Smooth muscle cell (in vitro differentiated cells): ENCODE data around the gene ARMC9. TPM values are rescaled to one million over a fixed set of nuclear protein-coding genes. Genes with fewer than 3 reads are reported as not detected.

Source experiments
- DNase-seq: peaks from one replicate; lab custom pipeline; 2025; ENCODE audit not compliant: unreplicated experiment; lab: John Stamatoyannopoulos, UW
- H2AFZ ChIP-seq: fragments of 200-600 bp; sonication (generic); 2 replicates; pipeline ENCODE4 v1.6.0; 2016; ENCODE audit warnings: antibody characterized with exemption, low read depth, mild to moderate bottlenecking
- H3F3A ChIP-seq: fragments of 200-600 bp; sonication (generic); 2 replicates; pipeline ENCODE4 v1.6.0; 2017; ENCODE audit warnings: antibody characterized with exemption, low read depth
- H3K27ac ChIP-seq: fragments of 200-600 bp; sonication (generic); 2 replicates; pipeline ENCODE4 v1.5.1; 2016; ENCODE audit warnings: low read depth, mild to moderate bottlenecking
- H3K27me3 ChIP-seq: fragments of 200-600 bp; sonication (generic); 2 replicates; pipeline ENCODE4 v1.6.1; 2016; ENCODE audit warnings: low read depth, mild to moderate bottlenecking
- H3K36me3 ChIP-seq: fragments of 200-600 bp; sonication (generic); 2 replicates; pipeline ENCODE4 v1.5.1; 2016; ENCODE audit warnings: low read depth
- H3K4me1 ChIP-seq: fragments of 200-600 bp; sonication (generic); 2 replicates; pipeline ENCODE4 v1.5.1; 2016; ENCODE audit warnings: low read depth
- H3K4me2 ChIP-seq: fragments of 200-600 bp; sonication (generic); 2 replicates; pipeline ENCODE4 v1.6.0; 2016; ENCODE audit warnings: mild to moderate bottlenecking
- H3K4me3 ChIP-seq: fragments of 200-600 bp; sonication (generic); 2 replicates; pipeline ENCODE4 v1.5.1; 2016; ENCODE audit warnings: mild to moderate bottlenecking
- H3K79me2 ChIP-seq: fragments of 200-600 bp; sonication (generic); 2 replicates; pipeline ENCODE4 v1.6.0; 2016; ENCODE audit warnings: low read depth, mild to moderate bottlenecking
- H3K9ac ChIP-seq: fragments of 200-600 bp; sonication (generic); 2 replicates; pipeline ENCODE4 v1.6.0; 2016; ENCODE audit warnings: low read depth
- H3K9me3 ChIP-seq: fragments of 200-600 bp; sonication (generic); replicated peaks from 2 replicates; pipeline ENCODE4 v1.5.1; 2016; ENCODE audit warnings: low read depth
- H4K20me1 ChIP-seq: fragments of 200-600 bp; sonication (generic); 2 replicates; pipeline ENCODE4 v1.6.0; 2016; ENCODE audit warnings: low read depth
- CTCF ChIP-seq: fragments of 200-600 bp; sonication (generic); IDR thresholded peaks from 2 replicates; pipeline ENCODE4 v1.5.1; 2017; ENCODE audit warnings: borderline replicate concordance, mild to moderate bottlenecking, antibody characterized with exemption; ENCODE audit not compliant: insufficient read depth, poor library complexity, severe bottlenecking
- WGBS: methylation state at CpG from one replicate; pipeline ENCODE4 v1.1.7; 2016; ENCODE audit warnings: low lambda C conversion rate; 5-methylcytosine and 5-hydroxymethylcytosine counted together
- polyA plus RNA-seq: library from polyadenylated mRNA; unstranded; fragments of >200 nt; fragmentation: Nextera tagmentation; extraction: Ambion mirVana; gene quantifications from 2 replicates; pipeline ENCODE4 v1.2.1, GENCODE V29; 2016
- total RNA-seq: library from RNA; depleted of rRNA; stranded (reverse); fragments of >200 nt; gene quantifications from 2 replicates; pipeline ENCODE4 v1.2.3, GENCODE V29; 2014

The ARMC9 gene
- total and polyA plus RNA-seq, 2 experiments from 2014 or later: 34.7 to 51.0 TPM

GRCh38 chr2:231390667-231391066 lies 192.2 kb downstream of the ARMC9 start:
- Histone ChIP-seq H3K9me3 (no peaks in the 10 kb centered on the region), H3K9ac (no peak overlapping the region), H2AFZ (no peak overlapping the region), H3K4me1 (no peaks in the 10 kb centered on the region), H3F3A (no peaks in the 10 kb centered on the region), H3K4me3 (no peak overlapping the region), H3K36me3 (no peaks in the 10 kb centered on the region), H3K79me2 (no peaks in the 10 kb centered on the region), H3K4me2 (no peak overlapping the region), H4K20me1 (no peaks in the 10 kb centered on the region), H3K27ac (no peak overlapping the region), H3K27me3 (peaks cover 13% of the 10 kb centered on the region)
- 93% methylated on average over 8 of the region's 8 CpGs for WGBS
- TF ChIP-seq CTCF: no peak
- no peak for DNase-seq

DNA sequence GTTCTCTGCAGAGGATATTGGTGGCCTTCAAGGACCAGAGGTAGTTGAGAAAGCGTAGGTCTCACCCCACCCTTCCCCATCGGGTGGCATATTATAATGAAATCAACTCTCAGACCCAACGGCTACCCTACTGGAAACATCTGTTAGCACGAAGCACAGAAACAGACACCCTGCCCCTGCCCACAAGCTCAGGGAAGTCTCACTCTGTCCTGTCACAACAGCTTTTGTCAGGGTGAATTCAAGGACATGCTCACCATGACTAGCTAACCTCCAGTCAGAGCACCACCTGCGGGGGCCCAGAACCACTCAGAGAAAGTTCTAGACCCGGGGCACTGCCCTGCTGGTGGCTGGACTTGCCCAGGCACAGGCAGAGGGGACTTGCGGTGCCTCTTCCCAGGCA lies 193.6 kb downstream of the ARMC9 start:
- Histone ChIP-seq H3K4me2 (no peak overlapping the region), H3K36me3 (no peaks in the 10 kb centered on the region), H3K9me3 (no peaks in the 10 kb centered on the region), H3K9ac (no peak overlapping the region), H3K27ac (no peak overlapping the region), H3K27me3 (peaks cover 23% of the 10 kb centered on the region), H3F3A (no peaks in the 10 kb centered on the region), H4K20me1 (no peaks in the 10 kb centered on the region), H3K4me1 (no peaks in the 10 kb centered on the region), H2AFZ (no peak overlapping the region), H3K79me2 (no peaks in the 10 kb centered on the region), H3K4me3 (no peak overlapping the region)
- no peak for TF ChIP-seq CTCF
- no peak for DNase-seq
- WGBS: 92% methylated on average over 7 of the region's 7 CpGs

DNA sequence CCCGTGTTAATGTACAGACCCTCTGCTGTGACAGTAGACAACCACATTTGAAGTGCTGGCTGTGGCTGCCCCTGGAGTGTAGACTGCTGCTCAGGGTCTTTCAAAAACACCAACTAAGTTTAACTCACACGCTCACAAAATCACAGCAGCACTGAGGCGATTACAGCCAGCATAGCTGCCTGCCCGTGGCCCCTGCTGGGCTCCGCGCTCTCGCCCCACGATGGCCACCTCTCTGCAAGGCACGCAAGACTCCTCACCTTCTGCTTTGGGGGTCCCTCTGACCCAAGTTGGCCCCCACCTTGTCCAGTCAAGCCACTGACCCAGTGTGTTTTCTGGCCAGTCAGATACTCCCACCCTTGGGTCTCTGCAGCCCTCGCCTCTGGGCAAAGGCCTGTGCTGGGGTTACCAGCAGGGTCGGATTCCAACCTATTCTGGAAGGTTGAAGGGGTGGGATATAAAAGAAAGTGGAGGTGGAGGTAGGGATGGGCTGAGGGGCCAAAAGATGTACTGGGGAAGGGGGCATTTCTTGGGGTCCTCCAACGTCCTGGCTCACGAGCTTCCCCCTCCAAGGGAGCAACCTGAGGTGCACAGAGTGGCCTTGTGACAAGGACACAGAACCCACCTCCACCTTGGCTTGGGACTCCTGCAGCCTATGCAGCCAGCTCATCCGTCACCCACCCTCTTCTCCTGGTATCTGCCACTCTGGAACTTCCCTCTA lies 194.2 kb downstream of the ARMC9 start:
- no peak overlapping the region for H3K27ac ChIP-seq
- H3K4me3 ChIP-seq: no peak overlapping the region
- no peak overlapping the region for H2AFZ ChIP-seq
- WGBS: 94% methylated on average over 14 of the region's 14 CpGs
- no peaks in the 10 kb centered on the region for H3K4me1 ChIP-seq
- H4K20me1 ChIP-seq: no peaks in the 10 kb centered on the region
- H3K9me3 ChIP-seq: no peaks in the 10 kb centered on the region
- peaks cover 23% of the 10 kb centered on the region for H3K27me3 ChIP-seq
- no peak overlapping the region for H3K9ac ChIP-seq
- TF ChIP-seq CTCF: no peak
- no peaks in the 10 kb centered on the region for H3F3A ChIP-seq
- no peak for DNase-seq
- no peaks in the 10 kb centered on the region for H3K79me2 ChIP-seq
- no peaks in the 10 kb centered on the region for H3K36me3 ChIP-seq
- H3K4me2 ChIP-seq: no peak overlapping the region
